ENCODE measurements around the gene RBM24.

DNA sequence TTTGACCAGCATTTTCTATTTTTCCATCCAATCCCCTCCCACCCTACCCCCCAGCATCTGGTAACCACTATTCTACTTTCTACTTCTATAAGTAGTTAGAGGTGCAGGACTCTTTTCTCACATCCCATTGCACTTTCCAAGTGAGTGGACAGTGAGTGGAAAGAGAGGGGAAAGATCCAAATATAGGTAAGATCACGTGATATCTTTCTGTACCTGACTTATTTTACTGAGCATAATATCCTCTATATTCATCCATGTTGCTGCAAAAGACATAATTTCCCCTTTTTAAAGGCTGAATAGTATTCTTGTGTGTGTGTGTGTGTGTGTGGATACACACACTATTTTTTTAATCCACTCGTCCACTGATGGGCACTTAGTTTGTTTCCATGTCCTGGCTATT, 18.1 kb downstream of the RBM24 start:
- TF ChIP-seq, protein P1, sequence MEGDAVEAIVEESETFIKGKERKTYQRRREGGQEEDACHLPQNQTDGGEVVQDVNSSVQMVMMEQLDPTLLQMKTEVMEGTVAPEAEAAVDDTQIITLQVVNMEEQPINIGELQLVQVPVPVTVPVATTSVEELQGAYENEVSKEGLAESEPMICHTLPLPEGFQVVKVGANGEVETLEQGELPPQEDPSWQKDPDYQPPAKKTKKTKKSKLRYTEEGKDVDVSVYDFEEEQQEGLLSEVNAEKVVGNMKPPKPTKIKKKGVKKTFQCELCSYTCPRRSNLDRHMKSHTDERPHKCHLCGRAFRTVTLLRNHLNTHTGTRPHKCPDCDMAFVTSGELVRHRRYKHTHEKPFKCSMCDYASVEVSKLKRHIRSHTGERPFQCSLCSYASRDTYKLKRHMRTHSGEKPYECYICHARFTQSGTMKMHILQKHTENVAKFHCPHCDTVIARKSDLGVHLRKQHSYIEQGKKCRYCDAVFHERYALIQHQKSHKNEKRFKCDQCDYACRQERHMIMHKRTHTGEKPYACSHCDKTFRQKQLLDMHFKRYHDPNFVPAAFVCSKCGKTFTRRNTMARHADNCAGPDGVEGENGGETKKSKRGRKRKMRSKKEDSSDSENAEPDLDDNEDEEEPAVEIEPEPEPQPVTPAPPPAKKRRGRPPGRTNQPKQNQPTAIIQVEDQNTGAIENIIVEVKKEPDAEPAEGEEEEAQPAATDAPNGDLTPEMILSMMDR (conservative IDR thresholded peaks at IDR 0.05; ENCODE audit: low read length), result no peak
- no peak for TF ChIP-seq EZH2phosphoT487 (IDR thresholded peaks at IDR 0.05; ENCODE audit: borderline replicate concordance)

Measured in Loucy (cell line).